B cell (primary cell): ENCODE results near the gene APLN. TPM values are rescaled to one million over a fixed set of nuclear protein-coding genes. Genes with fewer than 3 reads are reported as not detected.

Source experiments
- ATAC-seq: fragments of 200-7000 bp; cut with Tn5 transposase; one replicate; pipeline ENCODE4 v1.10.0; 2021; ENCODE audit warnings: low read depth, mild to moderate bottlenecking, moderate number of reproducible peaks, moderate library complexity
- CTCF ChIA-PET: fragments of 350-600 bp; sonication (Branson Sonifier 250); formaldehyde crosslinking; loops from one replicate; lab custom pipeline; 2021; ENCODE audit warnings: antibody characterized with exemption, inconsistent platforms; lab: Charles Lee
- POLR2A ChIA-PET: fragments of 350-600 bp; sonication (Branson Sonifier 250); formaldehyde crosslinking; loops from one replicate; lab custom pipeline; 2021; ENCODE audit warnings: antibody characterized with exemption; lab: Charles Lee
- DNase-seq: peaks from one replicate; pipeline ENCODE4 v3.0.0; 2013
- H2AFZ ChIP-seq: 2 replicates; pipeline ENCODE4 v1.6.1; 2012; ENCODE audit warnings: mild to moderate bottlenecking, low read depth, low read length; ENCODE audit not compliant: insufficient read depth, poor library complexity, severe bottlenecking
- H3K27ac ChIP-seq, 2 donors: 1 replicate in 1 of 2; 2 replicates in 1 of 2; pipeline ENCODE4 v1.5.1; 2012 to 2013; ENCODE audit warnings: low read length in 2 of 2, mild to moderate bottlenecking in 2 of 2, moderate library complexity in 1 of 2
- H3K27me3 ChIP-seq, 4 experiments: fragments of 200-600 bp in 1 of 4; sonication (generic) in 1 of 4; replicated peaks in 1 of 4; 1 replicate in 2 of 4; 2 replicates in 2 of 4; pipeline versions ENCODE4 v1.6.1 to v1.7.0; 2013 to 2016; ENCODE audit warnings: low read length in 3 of 4, mild to moderate bottlenecking in 2 of 4, mixed read lengths in 1 of 4, moderate library complexity in 1 of 4; ENCODE audit not compliant: insufficient read depth in 4 of 4, control insufficient read depth in 3 of 4; ENCODE audit errors: control extremely low read depth in 1 of 4
- H3K36me3 ChIP-seq, 2 experiments: replicated peaks in 1 of 2; 1 replicate in 1 of 2; 2 replicates in 1 of 2; pipeline versions ENCODE4 v1.6.1 to v1.7.1; 2013; ENCODE audit warnings: low read length in 1 of 2; ENCODE audit not compliant: insufficient read depth in 2 of 2, control insufficient read depth in 1 of 2; ENCODE audit errors: control extremely low read depth in 1 of 2, extremely low read depth in 1 of 2
- H3K4me1 ChIP-seq, 2 donors: fragments of 200-600 bp in 1 of 2; sonication (generic) in 1 of 2; 1 replicate in 1 of 2; 2 replicates in 1 of 2; pipeline versions ENCODE4 v1.5.1 to v1.6.1; 2013 to 2017; ENCODE audit warnings: low read length in 2 of 2; ENCODE audit not compliant: control insufficient read depth in 2 of 2, insufficient read depth in 2 of 2
- H3K4me2 ChIP-seq: replicated peaks from 2 replicates; pipeline ENCODE3; 2012; ENCODE audit warnings: mild to moderate bottlenecking, low read depth, low read length; ENCODE audit not compliant: poor library complexity, severe bottlenecking
- H3K4me3 ChIP-seq, 5 experiments: fragments of 200-600 bp in 1 of 5; sonication (generic) in 1 of 5; 1 replicate in 3 of 5; 2 replicates in 2 of 5; pipeline versions ENCODE4 v1.5.1 to v1.7.0; 2011 to 2016; ENCODE audit warnings: low read length in 4 of 5, mild to moderate bottlenecking in 4 of 5, low read depth in 2 of 5, control low read depth in 1 of 5, moderate library complexity in 1 of 5; ENCODE audit not compliant: insufficient read depth in 1 of 5; ENCODE audit errors: control extremely low read depth in 1 of 5, extremely low read depth in 1 of 5
- H3K79me2 ChIP-seq: fragments of 200-600 bp; sonication (generic); one replicate; pipeline ENCODE4 v1.6.0; 2016; ENCODE audit warnings: low read length; ENCODE audit not compliant: control insufficient read depth, insufficient read depth
- H3K9ac ChIP-seq: fragments of 200-600 bp; sonication (generic); 2 replicates; pipeline ENCODE4 v1.6.1; 2017; ENCODE audit warnings: mild to moderate bottlenecking, low read length, moderate library complexity
- H3K9me3 ChIP-seq, 3 donors: one replicate each; pipeline versions ENCODE4 v1.6.1 to v1.7.1; 2013; ENCODE audit warnings: low read length in 2 of 3; ENCODE audit not compliant: control insufficient read depth in 2 of 3, insufficient read depth in 1 of 3; ENCODE audit errors: control extremely low read depth in 1 of 3
- H4K20me1 ChIP-seq: 2 replicates; pipeline ENCODE4 v1.6.0; 2012; ENCODE audit warnings: mild to moderate bottlenecking, low read length; ENCODE audit not compliant: insufficient read depth, control insufficient read depth, poor library complexity, severe bottlenecking
- H3K27ac Mint-ChIP-seq: one replicate; pipeline ENCODE4 v1.8.0; 2021; ENCODE audit warnings: mixed read lengths
- H3K27me3 Mint-ChIP-seq: one replicate; pipeline ENCODE4 v1.8.0; 2021; ENCODE audit warnings: mixed read lengths
- H3K4me1 Mint-ChIP-seq: one replicate; pipeline ENCODE4 v1.8.0; 2021; ENCODE audit warnings: mixed read lengths
- H3K4me3 Mint-ChIP-seq: one replicate; pipeline ENCODE4 v1.8.0; 2021; ENCODE audit warnings: mixed read lengths
- H3K9me3 Mint-ChIP-seq: one replicate; pipeline ENCODE4 v1.8.0; 2022; ENCODE audit warnings: mixed read lengths; ENCODE audit not compliant: insufficient read depth
- EZH2 ChIP-seq: IDR thresholded peaks from 2 replicates; pipeline ENCODE4 v1.6.1; 2012; ENCODE audit warnings: borderline replicate concordance, low read depth, mild to moderate bottlenecking, moderate library complexity, low read length; ENCODE audit not compliant: insufficient read depth, poor library complexity, severe bottlenecking
- WGBS: methylation state at CpG from one replicate; pipeline ENCODE4 v1.1.5; 2013; ENCODE audit warnings: missing lambda C conversion rate; ENCODE audit not compliant: insufficient coverage; 5-methylcytosine and 5-hydroxymethylcytosine counted together
- intact Hi-C: fragments of 100-400 bp; cut with micrococcal nuclease; formaldehyde crosslinking; loops from one replicate; pipeline ENCODE4 v1.10.0; 2022
- polyA plus RNA-seq: library from polyadenylated mRNA; depleted of rRNA; stranded (reverse); fragments of >200 nt; gene quantifications from 2 replicates; pipeline ENCODE4 v1.2.3, GENCODE V29; 2012
- total RNA-seq, 2 donors: library from RNA; stranded (reverse); fragments of 120-200 nt in 1 of 2; gene quantifications; 1 replicate in 1 of 2; 2 replicates in 1 of 2; pipeline versions ENCODE4 v1.2.3 to v1.2.4, GENCODE V29; 2013 to 2022
- TF ChIP-seq, protein P1 (sequence below): fragments of 200-600 bp; IDR thresholded peaks from one replicate; pipeline ENCODE4 v1.8.0; 2022; ENCODE audit warnings: antibody characterized with exemption, mild to moderate bottlenecking

Gene APLN
- total and polyA plus RNA-seq, 2 donors (not counting 1 experiment from before 2014, with no cell fraction given), result not detected

DNA sequence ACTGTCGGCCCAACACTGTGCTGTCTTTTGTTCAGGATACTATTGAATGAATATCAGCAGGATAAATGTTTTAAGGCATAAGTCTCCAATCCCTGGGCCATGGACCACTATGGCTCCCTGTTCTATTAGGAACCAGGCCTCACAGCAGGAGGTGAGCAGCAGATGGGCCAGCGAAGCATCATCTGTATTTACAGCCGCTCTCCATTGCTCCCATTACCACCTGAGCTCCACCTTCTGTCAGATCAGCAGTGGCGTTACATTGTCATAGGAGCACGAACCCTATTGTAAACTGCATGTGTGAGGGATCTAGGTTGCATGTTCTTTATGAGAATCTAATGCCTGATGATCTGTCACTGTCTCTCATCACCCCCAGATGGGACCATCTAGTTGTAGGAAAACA lies 3.7 kb upstream of the APLN start:
- POLR2A ChIA-PET, result no interaction called here
- no peak overlapping the region for H3K27ac Mint-ChIP-seq
- Histone ChIP-seq H2AFZ (no peak overlapping the region), H3K9me3 (no peaks in the 10 kb centered on the region), H3K9ac (no peak overlapping the region), H3K27ac (no peak overlapping the region), H3K79me2 (no peaks in the 10 kb centered on the region), H4K20me1 (no peaks in the 10 kb centered on the region), H3K36me3 (no peaks in the 10 kb centered on the region), H3K4me3 (no peak overlapping the region), H3K4me1 (peaks cover 18% of the 10 kb centered on the region in 2 donors), H3K4me2 (no peak overlapping the region), H3K27me3 (peaks cover 0 to 20% (median 5%) of the 10 kb centered on the region in 4 experiments)
- CTCF ChIA-PET, result interaction anchor here (5.9 kb wide), 1 partner anchor 165 kb away, joined by 28 read pairs; no protein-coding TSS in a partner anchor
- no peak for TF ChIP-seq EZH2
- TF ChIP-seq, protein P1, sequence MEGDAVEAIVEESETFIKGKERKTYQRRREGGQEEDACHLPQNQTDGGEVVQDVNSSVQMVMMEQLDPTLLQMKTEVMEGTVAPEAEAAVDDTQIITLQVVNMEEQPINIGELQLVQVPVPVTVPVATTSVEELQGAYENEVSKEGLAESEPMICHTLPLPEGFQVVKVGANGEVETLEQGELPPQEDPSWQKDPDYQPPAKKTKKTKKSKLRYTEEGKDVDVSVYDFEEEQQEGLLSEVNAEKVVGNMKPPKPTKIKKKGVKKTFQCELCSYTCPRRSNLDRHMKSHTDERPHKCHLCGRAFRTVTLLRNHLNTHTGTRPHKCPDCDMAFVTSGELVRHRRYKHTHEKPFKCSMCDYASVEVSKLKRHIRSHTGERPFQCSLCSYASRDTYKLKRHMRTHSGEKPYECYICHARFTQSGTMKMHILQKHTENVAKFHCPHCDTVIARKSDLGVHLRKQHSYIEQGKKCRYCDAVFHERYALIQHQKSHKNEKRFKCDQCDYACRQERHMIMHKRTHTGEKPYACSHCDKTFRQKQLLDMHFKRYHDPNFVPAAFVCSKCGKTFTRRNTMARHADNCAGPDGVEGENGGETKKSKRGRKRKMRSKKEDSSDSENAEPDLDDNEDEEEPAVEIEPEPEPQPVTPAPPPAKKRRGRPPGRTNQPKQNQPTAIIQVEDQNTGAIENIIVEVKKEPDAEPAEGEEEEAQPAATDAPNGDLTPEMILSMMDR, result no peak
- WGBS, result no CpG with 5 or more reads among the region's 5 CpGs
- peaks cover 5% of the 10 kb centered on the region for H3K27me3 Mint-ChIP-seq
- intact Hi-C loops, result no loop called here
- ATAC-seq, result no peak
- peaks cover 13% of the 10 kb centered on the region for H3K4me1 Mint-ChIP-seq
- H3K4me3 Mint-ChIP-seq, result no peak overlapping the region
- DNase-seq, result no peak
- no peaks in the 10 kb centered on the region for H3K9me3 Mint-ChIP-seq

- 54% methylated on average over 6 of the region's 11 CpGs for WGBS
- no peak for TF ChIP-seq EZH2
- TF ChIP-seq, protein P1, result peak; percentile 9
- H3K9me3 ChIP-seq, result no peaks in the 10 kb centered on the region
- H3K4me2 ChIP-seq, result peak overlapping the region; percentile 83
- Mint-ChIP-seq H3K9me3 (no peaks in the 10 kb centered on the region), H3K27ac (no peak overlapping the region), H3K4me3 (peak overlapping the region; percentile 44), H3K4me1 (peaks cover 15% of the 10 kb centered on the region), H3K27me3 (peaks cover 5% of the 10 kb centered on the region)
- ATAC-seq (peak; percentile 51), DNase-seq (peak; percentile 35)
- H3K79me2 ChIP-seq, result no peaks in the 10 kb centered on the region
- peaks cover 19% of the 10 kb centered on the region in 2 donors for H3K4me1 ChIP-seq
- no peaks in the 10 kb centered on the region for H3K36me3 ChIP-seq
- H3K27ac ChIP-seq, result no peak overlapping the region
- POLR2A ChIA-PET, result no interaction called here
- H3K27me3 ChIP-seq, result peaks cover 0 to 27% (median 5%) of the 10 kb centered on the region in 4 experiments
- no peak overlapping the region for H2AFZ ChIP-seq
- no peak overlapping the region for H3K9ac ChIP-seq
- H3K4me3 ChIP-seq, result no peak overlapping the region
- no peaks in the 10 kb centered on the region for H4K20me1 ChIP-seq
- intact Hi-C loops, result loop anchor here (1.0 kb wide), 1 partner anchor 168 kb away; no protein-coding TSS in a partner anchor
- CTCF ChIA-PET, result interaction anchor here (1.5 to 5.9 kb wide), 2 partner anchors 168 to 372 kb away, joined by 4 to 28 read pairs; no protein-coding TSS in a partner anchor
Measured at GRCh38 chrX:129655547-129656249, 942 bp upstream of the APLN start.
